ENCODE measurements around the gene ETV6.

GRCh38 chr12:11609045-11609444, 40.4 kb upstream of the ETV6 start:
- TF ChIP-seq POLR2A (IDR thresholded peaks at IDR 0.05) (no peak), CTCF (IDR thresholded peaks at IDR 0.05) (no peak)

Measured in right lobe of liver (tissue), 4 donors.